GM18868 (cell line): Measurements from ENCODE around the gene FADS2.

ENCODE experiments used
- ATAC-seq: cut with Tn5 transposase; IDR thresholded peaks from one replicate; pipeline ENCODE4 v1.9.1; 2021; ENCODE audit warnings: mild to moderate bottlenecking, moderate library complexity; ENCODE audit not compliant: unreplicated experiment

FADS2 gene

DNA sequence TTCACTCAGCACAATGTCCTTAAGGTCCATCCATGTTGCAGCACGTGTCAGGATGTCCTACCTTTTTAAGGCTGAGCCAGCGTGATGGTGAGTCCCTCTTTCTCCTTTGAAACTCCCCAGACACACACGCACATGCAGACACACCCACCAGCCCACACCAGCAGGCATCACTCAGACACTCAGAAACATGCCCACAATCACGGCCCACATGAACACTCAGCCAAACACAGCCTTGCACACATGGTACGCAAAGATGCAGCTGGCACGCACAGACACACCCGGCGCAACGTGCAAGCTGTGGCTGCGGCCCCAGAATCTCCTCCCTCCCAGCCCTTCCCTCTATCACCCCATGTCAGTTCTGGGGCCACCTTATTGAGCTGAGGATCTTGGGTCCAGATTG, 55.2 kb downstream of the FADS2 start:
- no peak for ATAC-seq

DNA sequence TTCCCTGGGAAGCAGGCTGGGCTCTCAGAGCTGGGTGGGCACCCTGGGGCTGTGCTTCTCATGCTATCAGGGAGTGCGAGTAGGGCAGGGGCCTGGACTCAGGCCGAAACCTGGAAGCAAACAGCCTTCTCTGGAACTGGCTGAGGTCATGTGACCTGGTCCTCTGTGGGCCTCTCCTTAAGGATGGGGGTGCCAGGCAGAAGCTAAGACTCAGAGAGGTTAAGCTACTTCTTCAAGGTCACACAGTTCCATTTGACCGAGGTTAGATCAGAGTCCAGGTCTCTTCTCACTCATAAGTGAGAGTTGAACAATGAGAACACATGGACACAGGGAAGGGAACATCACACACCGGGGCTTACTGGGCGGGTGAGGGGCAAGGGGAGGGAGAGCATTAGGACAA, 55.8 kb downstream of the FADS2 start:
- ATAC-seq = no peak

DNA sequence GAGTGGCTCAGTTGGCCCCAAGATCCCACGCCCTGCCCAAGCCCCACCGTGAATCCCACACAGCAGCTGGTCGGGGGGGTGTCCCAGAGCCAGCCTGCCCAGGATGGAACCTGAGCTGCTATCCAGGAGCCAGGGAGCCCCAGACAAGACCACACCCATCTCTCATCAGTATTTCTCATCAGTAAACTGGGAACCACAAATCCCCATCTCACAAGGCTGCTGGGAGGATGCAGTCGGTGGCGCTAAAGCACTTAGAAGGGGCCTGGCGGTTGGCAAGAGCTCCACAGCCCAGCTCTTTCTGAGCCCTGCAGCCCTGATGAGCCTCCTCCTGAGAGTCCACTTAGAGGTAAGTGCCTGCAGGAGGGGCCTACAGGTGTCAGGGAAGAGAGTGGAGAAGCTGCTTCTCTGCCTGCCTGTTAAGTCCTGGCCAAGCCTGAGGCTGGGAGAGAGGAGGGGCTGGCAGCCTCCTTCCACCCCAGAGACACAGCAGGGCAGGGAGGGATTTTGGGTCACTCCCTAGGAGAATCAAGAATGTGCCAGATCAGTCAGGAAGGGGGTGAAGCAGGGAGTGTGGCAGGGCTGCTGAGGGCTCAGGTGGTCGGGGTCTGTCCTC, 57.2 kb downstream of the FADS2 start:
- ATAC-seq = no peak

DNA sequence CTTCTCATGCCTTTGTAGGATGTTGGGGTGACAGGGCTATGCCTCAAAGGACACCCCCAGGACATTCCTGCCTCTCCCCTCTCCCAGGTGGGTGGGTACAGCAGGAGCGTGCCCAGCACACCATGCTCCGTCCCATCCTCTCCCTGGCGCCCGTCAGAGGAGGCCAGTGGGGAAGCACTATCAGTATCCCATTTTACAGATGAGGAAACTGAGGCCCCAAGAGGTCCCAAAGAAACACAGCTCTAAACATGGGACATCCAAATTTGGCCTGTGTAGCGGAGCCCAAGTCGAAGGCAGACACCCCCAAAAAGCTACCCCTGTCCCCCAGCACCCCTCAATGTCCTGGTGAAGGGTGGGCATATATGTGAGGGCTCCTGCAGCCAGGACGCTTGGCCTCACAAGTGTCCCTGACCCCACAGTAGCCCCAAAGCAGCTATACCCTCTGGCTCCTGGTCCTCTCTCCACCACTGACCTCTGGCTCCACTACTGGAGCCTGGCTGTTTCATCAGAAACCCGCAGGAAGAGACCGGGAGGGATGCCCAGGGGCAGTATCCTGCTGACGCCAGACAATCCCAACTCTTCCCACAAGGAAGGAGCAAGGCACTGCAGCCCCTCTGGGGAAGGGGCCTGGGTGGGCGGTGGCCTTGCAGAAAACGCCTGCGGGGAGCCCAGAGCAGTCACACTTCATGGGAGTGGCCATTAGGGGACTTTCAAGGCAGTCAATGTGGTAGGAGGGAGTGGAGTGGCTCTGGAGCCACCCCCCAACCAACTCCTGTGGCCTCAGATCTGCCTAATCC, 57.9 kb downstream of the FADS2 start:
- no peak for ATAC-seq

DNA sequence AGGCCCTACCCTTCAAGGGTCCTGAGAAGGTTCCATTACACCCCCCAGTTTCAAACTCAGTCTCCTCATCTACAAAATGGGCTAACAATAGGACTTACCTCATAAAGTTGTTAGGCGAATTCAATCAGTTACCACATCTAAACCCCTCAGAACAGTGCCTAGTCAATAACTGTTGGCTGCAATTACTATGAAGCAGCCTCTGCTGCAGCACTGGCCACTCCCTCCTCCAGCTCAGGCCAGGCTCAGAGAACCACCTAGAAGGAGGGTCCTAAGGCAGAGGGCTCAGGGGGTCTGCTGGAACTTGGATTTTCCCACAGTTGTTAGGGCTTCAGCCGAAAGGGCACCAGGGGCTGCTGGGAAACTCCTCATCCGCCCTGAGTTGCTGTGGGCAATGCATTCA, 58.5 kb downstream of the FADS2 start:
- ATAC-seq = no peak

DNA sequence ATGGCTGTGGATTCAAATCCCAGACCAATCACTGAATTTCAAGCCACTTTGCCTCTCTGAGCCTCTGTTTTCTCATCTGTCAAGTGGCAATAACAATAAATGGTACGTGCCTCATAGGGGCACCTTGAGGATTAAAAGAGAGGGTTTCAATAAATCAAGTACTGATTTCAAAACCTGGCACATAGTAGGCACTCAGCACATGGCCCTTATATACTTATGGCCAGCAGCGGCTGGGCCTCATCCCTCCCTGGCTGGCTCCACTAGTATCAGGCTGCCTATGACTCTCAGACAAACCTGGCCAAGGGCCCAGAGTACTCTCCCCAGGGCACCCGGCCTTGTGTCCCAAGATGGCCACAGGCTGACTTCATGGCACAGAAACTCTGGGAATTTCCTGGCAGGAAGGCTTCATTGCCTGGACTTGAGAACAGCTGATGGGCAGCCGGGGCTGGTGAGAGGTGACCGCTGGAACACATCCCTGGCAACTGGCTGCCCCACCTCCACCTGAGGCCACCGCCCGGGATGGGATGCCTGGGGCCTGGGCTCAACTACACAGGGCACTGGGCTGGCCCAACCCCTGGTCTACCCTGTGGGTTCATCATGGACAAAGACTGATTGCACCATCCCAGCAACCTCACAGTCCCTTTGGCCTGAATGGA, 59.9 kb downstream of the FADS2 start:
- no peak for ATAC-seq

DNA sequence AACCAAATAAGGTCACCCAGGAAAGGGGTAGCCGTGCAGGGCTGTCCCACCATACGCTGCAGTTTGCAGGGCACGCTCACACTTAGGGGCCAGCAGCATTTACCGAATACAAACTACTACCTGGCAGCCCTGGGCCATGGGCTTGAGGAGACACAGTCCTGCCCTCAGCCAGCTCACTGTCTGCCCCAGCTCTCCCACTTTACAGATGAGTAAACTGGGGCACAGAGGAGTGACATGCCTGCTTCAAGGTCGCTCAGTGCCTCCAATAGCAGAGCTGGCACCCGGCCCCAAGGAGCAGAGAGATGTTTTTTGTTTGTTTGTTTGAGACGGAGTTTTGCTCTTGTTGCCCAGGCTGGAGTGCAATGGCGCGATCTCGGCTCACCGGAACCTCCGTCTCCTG, 60.5 kb downstream of the FADS2 start:
- ATAC-seq = no peak

DNA sequence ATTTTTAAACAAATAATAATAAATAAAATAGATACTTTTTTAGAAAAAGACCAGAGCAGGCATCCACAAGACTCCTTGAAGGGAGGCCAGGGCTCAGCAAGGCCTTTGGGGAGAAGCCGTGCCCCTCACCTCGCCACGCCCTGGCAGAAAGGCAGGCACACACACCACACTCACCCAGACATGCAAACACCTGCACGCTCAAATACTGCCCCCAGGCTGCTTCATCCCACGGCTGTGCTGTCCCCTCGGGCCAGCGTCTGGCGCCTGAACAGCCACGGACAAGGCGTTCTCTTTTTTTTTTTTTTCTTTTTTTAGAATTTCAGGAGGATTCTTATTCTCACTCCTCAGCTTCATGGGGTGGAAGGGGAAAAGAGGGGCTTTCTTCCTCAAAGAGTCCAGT, 61.7 kb downstream of the FADS2 start:
- ATAC-seq = no peak

DNA sequence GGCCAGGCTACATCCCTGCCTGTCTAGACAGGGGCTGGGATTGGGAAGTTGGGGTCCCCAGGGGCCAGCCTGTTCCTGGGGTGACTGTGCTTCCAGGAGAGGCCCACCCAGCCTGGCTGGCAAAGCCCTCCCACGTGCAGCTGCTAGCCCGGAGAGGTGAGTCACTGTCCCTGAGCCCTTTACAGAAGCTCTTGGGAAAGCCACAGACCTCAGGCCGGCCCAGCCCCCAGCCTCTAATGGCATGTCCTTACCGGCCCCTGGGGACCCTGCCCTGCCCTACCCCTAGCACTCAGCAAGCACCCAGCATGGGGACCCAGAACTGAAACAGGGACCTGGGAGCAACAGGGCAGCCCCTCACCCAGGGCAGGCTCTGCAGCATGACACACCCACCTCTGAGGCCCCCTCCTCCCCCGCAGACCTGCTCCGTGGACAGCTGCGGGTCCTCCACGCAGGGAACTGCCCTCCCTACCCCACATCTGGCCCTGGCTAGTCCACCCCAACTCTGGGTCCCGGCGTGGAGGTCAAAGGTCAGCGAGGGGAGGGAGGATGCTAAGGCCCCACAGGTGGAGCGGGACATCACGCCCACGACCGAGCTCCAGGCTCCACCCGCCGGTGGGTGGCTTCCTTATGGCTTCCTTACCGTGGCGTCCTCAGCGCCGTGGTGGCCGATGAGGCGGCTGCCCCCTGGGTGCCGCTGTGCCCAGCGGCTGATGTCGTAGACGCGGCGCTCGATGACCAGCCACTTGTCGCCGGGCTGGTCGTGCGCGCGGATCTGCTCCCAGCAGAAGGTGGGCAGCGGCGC, 62.6 kb downstream of the FADS2 start:
- ATAC-seq = peak; percentile 16

DNA sequence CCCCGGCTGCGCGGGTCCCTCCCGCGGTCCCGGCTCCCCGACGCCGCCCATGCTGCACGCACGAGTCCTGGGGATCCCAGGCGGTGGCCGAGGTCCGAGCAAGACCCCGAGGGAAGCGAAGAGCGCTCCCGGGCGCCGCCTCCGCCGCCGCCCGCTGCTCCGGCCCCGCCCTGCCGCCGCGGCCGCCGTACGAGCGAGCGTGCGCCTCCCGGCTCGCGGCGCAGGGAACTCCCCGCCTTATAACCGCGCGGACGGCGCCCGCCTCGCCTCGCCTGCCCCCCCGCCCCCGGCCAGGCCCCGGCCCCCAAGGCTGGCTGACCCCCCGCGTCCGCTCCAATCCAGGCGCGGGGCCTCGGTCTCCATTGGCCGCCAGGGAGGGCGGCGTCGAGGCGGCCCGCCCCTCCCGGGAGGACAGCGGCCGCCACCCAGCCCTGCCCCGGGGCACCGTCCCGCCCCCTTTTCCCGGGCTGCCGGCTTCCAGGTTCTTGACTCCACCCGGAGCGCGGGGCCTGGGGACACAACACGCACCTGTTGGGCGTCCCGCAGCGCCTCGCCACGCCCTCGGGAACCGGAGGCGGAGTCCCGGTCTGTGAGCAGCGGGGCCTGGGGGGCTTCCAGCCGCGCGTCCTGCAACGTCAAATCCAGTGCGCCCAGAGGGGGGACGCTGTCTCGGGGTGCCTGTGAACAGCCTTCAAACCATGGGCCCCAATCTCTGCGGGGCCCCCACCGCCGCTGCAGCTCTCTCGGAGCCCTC, 63.4 kb downstream of the FADS2 start, which contains the start of gene FADS3:
FADS3 (minus strand) TSS at position 215 of the 754 bp plus-strand sequence; CDS start at position 51, 164 bp downstream.
- peak; percentile 51 for ATAC-seq

DNA sequence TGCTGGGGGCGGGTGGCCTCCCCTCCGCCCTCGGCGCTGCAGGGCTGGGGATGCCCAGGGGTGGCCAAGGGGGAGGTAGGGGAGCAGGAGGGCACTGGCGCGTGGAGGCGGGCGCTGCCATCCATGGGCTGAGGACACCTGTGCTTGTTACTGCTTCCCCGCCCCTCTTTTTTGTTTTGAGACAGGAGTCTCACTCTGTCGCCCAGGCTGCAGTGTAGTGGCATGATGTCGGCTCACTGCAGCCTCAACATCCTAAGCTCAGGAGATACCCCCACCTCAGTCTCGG, 63.9 kb downstream of the FADS2 start:
- ATAC-seq = peak; percentile 43

DNA sequence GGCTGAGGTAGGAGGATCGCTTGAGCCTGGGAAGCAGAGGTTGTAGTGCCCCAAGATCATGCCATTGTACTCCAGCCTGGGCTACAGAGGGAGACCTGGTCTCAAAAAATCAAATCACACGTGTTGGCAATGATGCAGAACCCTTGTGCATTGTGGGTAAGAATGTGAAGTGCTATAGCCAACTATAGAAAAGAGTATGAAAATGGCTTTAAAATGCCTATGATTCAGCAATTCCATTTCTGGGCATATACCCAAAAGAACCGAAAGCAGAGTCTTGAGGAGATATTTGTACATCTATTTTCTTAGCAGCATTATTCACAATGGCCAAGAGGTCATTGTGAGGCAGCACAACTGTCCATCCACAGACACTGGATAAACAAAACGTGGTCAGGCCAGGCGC, 65.9 kb downstream of the FADS2 start:
- no peak for ATAC-seq

DNA sequence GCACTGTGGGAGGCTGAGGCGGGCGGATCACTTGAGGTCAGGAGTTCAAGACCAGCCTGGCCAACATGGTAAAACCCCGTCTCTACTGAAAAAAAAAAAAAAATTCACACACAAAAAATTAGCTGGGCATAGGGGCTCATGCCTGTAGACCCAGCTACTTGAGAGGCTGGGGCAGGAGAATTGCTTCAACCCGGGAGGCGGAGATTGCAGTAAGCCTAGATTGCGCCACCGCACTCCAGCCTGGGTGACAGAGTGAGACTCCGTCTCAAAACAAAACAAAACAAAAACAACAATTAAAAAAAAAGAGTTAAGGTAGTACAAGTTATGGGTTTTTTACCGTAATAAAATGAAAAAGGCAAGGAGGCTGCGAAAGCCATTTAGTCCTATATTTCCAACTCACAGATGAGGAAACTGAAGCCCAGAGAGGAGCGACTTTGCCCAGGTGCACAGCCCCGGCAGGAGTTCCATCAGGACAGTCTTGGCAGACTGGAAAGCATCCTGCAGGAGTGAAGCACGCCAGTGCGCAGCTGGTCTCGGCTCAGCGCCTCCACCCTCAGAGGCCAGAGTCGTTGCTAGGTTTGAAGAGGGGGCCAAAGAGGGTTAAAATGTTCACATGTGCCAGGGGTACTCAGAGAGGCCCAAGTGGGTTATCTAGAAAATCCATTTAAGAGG, 67.1 kb downstream of the FADS2 start:
- no peak for ATAC-seq

DNA sequence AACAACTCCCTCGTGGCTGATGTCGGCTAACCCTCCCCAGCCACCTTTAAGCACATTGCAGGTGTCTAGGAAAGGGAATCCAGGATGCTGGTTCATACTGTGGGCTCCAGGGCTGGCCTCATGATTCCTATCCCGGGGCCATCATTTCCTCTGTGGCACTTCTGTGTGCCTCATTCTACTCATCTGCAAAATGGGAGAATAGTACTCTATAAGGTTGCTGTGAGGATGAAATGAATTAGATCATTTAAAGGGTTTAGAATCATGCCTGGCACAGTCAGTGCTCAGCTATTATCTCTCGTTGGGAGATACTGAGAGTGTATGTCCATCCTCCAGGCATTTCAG, 67.6 kb downstream of the FADS2 start:
- ATAC-seq = no peak

DNA sequence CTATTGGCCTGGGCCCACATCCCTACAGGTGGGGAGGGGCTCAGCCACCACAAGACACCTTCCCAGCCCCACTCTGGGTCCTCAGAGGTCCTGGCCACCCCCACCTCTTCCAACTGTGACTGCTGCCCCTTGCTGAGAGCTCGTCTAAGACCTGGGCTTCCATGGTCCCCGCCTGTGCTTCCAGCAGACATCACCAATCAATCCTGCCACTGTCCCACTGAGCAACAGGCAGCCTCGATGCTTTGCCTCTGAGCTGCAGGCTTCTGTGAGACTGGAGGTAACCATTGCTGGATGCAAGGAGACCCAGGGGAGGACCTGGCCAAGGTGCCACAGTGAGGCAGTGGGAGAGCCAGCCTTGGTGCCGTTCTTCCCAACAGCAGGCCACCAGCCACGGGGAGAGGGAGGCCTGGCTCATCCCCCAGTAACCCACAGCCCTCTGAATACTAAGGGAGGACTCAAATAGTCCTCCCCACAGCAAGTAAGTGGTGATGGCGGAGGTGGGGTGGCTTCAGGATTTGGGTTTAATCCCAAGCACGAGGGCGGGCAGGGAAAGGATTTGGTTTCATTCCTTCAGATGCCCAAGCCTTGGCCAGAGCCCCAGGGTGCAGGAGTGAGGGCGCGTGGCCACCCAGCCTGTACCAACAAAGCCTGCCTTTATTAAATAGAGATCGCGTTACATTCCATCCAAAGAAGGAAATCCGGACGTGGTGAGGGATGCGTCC, 68.7 kb downstream of the FADS2 start:
- no peak for ATAC-seq

DNA sequence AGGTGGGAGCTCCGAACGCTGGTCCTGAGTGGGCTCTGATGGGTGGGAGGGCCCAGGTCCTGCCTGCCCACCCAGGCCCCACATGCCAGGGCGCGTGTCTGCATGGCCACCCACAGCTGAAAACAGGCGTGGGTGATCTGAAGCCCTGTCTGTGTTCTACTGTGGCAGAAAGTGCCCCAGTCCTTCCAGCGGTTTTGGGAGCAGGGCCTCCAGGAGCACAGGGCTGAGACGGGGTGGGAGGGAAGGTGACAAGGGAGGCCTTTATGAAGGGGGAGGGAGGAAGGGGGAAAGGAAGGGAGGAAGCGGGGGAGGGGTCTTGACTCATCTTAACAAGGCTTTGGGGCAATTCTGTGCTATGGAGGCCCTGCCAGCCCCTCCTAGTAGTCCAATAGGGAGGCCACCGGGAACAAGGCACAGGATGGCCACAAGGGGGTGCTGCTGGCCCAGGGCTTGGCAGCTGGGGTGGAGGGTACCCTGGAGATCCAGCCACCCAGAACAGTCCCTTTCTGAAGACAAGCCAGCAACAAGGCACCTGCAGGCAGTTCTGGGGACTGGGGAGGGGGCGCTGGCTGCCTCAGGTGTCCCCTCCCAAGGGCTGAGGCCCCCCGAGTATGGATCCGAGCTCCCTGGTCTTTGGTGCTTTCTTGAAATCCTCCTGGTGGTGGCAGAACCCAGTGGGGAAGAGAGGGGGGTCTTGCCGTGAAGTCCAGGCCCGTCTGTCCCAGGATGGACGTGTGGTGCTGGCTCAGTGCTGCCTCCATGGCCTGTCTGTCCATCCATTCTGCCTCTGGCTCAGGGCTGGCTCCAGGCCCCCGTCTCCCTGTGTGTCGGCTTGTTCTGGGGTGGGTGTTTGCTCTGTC, 69.5 kb downstream of the FADS2 start:
- ATAC-seq = no peak

DNA sequence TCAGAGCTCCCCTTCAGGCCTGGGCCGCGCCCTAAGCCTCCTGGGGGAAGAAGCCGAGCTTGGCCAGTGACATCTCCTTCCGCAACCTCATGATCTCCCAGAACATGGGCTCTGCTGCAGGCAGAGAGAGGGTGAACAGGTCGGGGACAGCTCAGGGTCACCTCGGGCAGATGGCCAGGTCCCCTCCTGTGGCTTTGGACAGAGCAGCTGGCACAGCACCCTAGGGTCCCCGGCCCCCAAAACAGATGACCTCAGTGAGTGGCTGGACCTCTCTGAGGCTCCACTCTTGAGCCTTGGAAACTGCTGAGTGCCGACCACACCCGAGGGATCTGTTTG, 70.1 kb downstream of the FADS2 start:
- no peak for ATAC-seq

DNA sequence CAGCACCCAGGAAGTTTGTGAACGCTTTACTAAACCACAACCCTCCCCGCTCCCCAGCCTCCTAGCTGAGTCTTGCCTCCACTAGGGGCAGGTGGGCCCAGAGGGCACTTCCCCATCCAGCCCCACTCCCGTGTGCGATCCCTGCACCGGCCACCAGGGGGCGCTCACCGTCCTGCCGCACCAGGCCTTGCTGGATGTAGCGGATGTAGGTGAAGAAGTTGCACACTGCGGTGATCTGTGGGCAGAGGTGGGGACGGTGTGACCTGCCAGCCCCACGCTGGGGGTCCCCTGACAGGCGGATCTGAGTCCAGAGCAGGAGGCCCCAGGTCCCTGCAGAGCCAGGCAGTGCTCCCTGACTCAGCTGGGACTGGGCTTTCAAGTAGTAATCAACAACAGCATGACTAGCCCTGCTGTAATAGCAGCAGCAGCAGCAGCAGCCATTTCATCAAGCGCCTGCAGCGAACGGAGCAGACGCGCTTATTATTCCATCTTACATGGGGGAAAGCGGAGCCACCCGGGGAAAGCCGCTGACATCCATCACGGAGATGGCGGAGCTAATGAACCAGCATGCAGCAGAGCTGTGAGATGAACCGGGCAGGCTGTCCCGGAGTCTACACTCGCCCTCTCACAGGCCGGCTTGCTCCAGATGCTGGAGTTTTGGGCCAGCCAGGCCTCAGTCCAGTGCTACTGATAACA, 71.2 kb downstream of the FADS2 start:
- peak; percentile 67 for ATAC-seq
